Epithelial cell of esophagus (primary cell): Measurements from ENCODE around the gene ST6GALNAC6.

Source experiments
- DNase-seq: peaks from one replicate; pipeline ENCODE4 v3.0.0; 2010; ENCODE audit warnings: low read depth
- H3K4me3 ChIP-seq: 2 replicates; pipeline ENCODE4 v1.5.1; 2011; ENCODE audit warnings: mild to moderate bottlenecking, low read length, control low read depth
- CTCF ChIP-seq: IDR thresholded peaks from 2 replicates; pipeline ENCODE4 v1.5.1; 2011; ENCODE audit warnings: low read depth, mild to moderate bottlenecking, low read length, control low read depth, inconsistent platforms; ENCODE audit not compliant: insufficient read depth; ENCODE audit errors: missing control alignments

ST6GALNAC6 gene

DNA sequence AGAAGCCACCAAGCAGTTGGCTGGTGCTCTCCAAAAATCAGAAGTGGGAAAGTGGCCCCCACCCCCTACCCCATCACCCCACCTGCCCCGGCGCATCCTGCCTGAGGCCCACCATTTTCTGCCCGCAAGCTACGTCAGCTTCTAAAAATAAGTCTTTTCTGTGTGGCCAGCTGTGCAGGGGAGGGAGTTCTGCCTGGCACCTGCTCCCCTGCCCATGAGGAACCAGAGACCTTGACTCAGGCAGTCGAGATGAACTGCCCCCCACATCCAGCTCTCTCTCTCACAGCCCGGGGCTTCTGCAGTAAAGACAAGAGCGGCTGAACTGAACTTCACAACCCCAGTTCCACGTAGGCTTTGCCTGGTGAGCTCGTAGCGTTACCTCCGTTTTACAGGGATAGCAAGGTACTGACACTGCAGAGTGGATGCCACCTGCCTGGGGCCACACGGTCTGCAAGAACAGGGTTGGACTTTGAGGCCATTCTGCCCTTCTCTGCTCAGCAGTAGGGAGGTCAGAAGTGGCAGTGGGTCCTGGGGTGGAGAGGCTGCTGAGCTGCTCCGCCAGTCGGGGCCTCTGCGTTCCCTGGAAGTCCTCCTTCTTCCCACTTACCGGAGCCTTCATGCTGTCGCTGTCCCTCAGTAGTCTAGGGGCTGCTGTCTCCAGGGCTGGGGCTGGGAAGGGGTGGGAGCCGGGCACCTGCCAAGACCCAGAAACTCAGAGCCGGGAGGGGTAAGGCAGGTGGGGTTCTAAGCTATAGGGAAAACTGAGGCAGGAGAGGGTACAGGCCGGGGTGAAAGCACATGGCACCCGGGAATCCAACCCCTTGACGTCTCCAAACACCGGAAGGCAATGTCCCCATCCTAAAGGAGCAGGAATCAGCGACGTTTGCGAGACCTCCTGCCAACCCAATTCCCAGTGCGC lies 16.7 kb upstream of the ST6GALNAC6 start:
- TF ChIP-seq CTCF, result no peak
- H3K4me3 ChIP-seq, result peak overlapping the region; percentile 71
- no peak for DNase-seq

DNA sequence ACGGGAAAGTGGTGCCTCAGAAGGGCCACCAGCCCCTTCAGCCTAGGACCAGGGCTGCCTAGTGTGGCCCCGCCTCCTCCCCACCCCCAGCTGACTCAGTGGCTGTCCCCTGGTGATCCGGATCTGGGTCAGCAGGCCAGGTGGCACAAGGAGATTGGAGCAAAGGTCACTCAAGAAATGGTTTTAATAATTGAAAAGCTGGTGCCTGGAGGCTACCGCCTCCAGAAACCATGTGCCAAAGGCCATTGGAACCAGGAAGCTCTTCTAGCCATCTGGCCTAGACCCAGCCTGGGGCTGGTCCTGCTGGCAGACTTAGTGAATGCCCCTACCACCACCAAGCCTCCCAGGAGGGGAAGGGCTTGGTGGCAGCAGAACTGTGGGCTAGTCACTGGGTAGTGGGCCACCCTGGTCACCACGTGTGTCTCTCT lies 15.9 kb upstream of the ST6GALNAC6 start:
- H3K4me3 ChIP-seq, result no peak overlapping the region
- DNase-seq, result no peak
- no peak for TF ChIP-seq CTCF

DNA sequence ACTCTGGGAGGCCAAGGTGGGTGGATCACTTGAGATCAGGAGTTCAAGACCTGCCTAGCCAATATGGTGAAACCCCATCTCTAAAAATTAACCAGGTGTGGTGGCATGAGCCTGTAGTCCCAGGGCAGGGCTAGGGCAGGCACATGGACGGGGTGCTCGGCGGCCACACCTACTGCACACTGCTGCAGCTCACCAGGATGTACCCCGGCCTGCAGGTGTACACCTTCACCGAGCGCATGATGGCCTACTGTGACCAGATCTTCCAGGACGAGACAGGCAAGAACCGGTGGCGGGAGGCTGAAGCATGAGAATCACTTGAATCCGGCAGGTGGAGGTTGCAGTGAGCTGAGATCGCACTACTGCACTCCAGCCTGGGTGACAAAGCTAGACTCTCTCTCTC lies 14.3 kb upstream of the ST6GALNAC6 start:
- no peak for DNase-seq
- TF ChIP-seq CTCF, result no peak
- H3K4me3 ChIP-seq, result no peak overlapping the region

DNA sequence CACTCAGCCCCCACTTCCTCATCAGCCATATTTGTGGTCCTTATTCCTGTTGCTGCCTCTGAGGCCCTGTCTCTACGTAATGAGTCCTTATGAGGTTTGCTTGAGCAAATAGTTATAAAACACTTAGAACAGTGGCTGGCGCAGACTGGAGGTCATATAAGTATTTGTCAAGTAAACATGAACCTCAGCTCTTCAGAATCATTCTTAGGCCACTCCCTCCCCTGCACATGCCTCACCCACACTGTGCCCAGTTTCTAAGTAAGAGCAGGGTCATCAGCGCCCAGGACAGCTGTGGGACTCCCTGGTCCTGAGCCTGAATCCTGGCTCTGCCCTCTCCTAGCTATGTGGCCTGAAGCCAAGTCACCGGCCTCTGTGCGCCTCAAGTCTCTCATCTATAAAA lies 13.5 kb upstream of the ST6GALNAC6 start:
- no peak for TF ChIP-seq CTCF
- DNase-seq, result no peak

GRCh38 chr9:127912296-127912695 lies 12.9 kb upstream of the ST6GALNAC6 start:
- no peak for TF ChIP-seq CTCF
- H3K4me3 ChIP-seq, result no peak overlapping the region
- DNase-seq, result no peak

More for the DNA sequence above, 13.5 kb upstream of the ST6GALNAC6 start:
- H3K4me3 ChIP-seq, result no peak overlapping the region

GRCh38 chr9:127910613-127911205 lies 11.3 kb upstream of the ST6GALNAC6 start:
- H3K4me3 ChIP-seq, result no peak overlapping the region
- TF ChIP-seq CTCF, result peak; percentile 43
- DNase-seq, result peak; percentile 35

DNA sequence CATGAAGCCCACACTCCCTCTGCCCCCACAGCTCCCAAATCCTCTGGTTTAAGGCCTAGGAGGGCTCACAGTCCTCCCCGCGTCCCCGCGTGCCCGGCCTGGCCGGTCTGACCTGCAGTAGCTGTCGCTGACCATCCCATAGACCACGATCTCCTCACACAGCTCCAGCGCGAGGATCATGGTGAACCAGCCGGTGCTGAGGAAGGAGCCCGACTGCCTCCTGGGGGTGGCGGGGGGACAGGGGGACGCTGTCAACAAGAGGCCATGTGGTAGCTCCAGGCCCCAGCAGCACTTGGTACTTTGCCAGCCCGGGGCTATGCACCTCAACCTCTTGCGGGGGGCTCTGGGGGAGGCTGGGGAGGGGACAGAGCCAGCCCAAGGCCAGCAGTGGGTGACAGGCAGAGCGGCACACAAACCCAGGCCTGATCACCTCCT lies 10.5 kb upstream of the ST6GALNAC6 start:
- H3K4me3 ChIP-seq, result no peak overlapping the region
- DNase-seq, result no peak
- no peak for TF ChIP-seq CTCF
